ENCODE measurements around the gene LASP1NB.

Gene LASP1NB

DNA sequence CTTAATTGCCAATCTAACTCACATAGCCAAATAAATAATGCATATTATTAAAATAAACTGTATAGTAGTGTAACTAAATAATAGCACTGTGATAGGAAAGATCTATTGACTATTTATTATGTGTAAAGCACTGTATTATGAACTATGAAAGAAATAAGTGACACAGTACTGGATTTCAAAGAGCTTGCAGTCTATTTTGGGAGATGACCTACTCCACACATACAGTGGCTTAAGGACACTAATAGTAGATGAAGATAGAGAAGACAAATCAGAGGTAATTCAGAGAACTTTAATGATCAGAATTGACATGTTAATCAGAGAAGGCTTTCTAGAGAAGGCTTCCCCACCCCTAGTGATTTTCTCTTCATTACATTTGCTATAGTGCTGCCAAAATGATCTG lies 14.6 kb downstream of the LASP1NB start:
- Histone ChIP-seq H3K4me1 (ENCODE audit: control insufficient read depth in 1 of 2, insufficient read depth in 2 of 2, low read depth in 1 of 2, low read length in 1 of 2) (no peaks in the 10 kb centered on the region; a peak in 1 of 4 replicates), H2AFZ (ENCODE audit: low read depth) (no peak overlapping the region), H3K79me2 (ENCODE audit: insufficient read depth) (no peaks in the 10 kb centered on the region), H3K4me3 (ENCODE audit: low read depth in 2 of 2, low read length in 1 of 2) (no peak overlapping the region), H3K36me3 (replicated peaks in 1 of 2; ENCODE audit: control insufficient read depth in 1 of 2, insufficient read depth in 2 of 2, low read length in 1 of 2) (no peaks in the 10 kb centered on the region), H3F3A (replicated peaks; ENCODE audit: insufficient read depth) (peaks cover 13% of the 10 kb centered on the region), H3K4me2 (no peak overlapping the region), H4K20me1 (ENCODE audit: insufficient read depth) (no peaks in the 10 kb centered on the region), H3K27me3 (ENCODE audit: insufficient read depth) (no peaks in the 10 kb centered on the region), H3K9me3 (no peaks in the 10 kb centered on the region), H3K9me2 (no peaks in the 10 kb centered on the region), H3K27ac (ENCODE audit: low read depth in 2 of 2, low read length in 1 of 2) (no peak overlapping the region), H3K9ac (no peak overlapping the region)
- no peak for TF ChIP-seq FOXJ3 (CRISPR knock-in tag; IDR thresholded peaks at IDR 0.05)
- TF ChIP-seq POLR2AphosphoS5 (IDR thresholded peaks at IDR 0.05; ENCODE audit: low read depth, low read length): no peak
- no peak for TF ChIP-seq SIN3A (IDR thresholded peaks at IDR 0.05; ENCODE audit: borderline replicate concordance, low read depth, low read length)
- no peak for TF ChIP-seq FOSL2 (IDR thresholded peaks at IDR 0.05; ENCODE audit: borderline replicate concordance, low read depth)
- TF ChIP-seq ZBTB33 (IDR thresholded peaks at IDR 0.05; ENCODE audit: borderline replicate concordance, low read depth): no peak
- TF ChIP-seq CHD2 (IDR thresholded peaks at IDR 0.05; ENCODE audit: low read length, partially characterized antibody): no peak
- no peak for TF ChIP-seq RAD21 (IDR thresholded peaks at IDR 0.05; ENCODE audit: low read length)
- no peak for TF ChIP-seq NRF1 (IDR thresholded peaks at IDR 0.05; ENCODE audit: low read depth, low read length)
- no peak for TF ChIP-seq TCF12 (IDR thresholded peaks at IDR 0.05)
- no peak for TF ChIP-seq YY1 (IDR thresholded peaks at IDR 0.05; ENCODE audit: low read depth)
- TF ChIP-seq MEF2A (IDR thresholded peaks at IDR 0.05; ENCODE audit: borderline replicate concordance, low read depth): no peak
- TF ChIP-seq EZH2phosphoT487 (IDR thresholded peaks at IDR 0.05; ENCODE audit: borderline replicate concordance, low read depth): no peak
- no peak for TF ChIP-seq TAF1 (IDR thresholded peaks at IDR 0.05; ENCODE audit: borderline replicate concordance, low read depth, low read length)
- TF ChIP-seq, protein P1, sequence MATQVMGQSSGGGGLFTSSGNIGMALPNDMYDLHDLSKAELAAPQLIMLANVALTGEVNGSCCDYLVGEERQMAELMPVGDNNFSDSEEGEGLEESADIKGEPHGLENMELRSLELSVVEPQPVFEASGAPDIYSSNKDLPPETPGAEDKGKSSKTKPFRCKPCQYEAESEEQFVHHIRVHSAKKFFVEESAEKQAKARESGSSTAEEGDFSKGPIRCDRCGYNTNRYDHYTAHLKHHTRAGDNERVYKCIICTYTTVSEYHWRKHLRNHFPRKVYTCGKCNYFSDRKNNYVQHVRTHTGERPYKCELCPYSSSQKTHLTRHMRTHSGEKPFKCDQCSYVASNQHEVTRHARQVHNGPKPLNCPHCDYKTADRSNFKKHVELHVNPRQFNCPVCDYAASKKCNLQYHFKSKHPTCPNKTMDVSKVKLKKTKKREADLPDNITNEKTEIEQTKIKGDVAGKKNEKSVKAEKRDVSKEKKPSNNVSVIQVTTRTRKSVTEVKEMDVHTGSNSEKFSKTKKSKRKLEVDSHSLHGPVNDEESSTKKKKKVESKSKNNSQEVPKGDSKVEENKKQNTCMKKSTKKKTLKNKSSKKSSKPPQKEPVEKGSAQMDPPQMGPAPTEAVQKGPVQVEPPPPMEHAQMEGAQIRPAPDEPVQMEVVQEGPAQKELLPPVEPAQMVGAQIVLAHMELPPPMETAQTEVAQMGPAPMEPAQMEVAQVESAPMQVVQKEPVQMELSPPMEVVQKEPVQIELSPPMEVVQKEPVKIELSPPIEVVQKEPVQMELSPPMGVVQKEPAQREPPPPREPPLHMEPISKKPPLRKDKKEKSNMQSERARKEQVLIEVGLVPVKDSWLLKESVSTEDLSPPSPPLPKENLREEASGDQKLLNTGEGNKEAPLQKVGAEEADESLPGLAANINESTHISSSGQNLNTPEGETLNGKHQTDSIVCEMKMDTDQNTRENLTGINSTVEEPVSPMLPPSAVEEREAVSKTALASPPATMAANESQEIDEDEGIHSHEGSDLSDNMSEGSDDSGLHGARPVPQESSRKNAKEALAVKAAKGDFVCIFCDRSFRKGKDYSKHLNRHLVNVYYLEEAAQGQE (IDR thresholded peaks at IDR 0.05; ENCODE audit: low read depth, low read length): no peak
- POLR2A ChIA-PET: interaction anchor here (1.8 kb wide), 1 partner anchor 86 kb away, joined by 4 read pairs; the partner anchor contains the start of gene RPL23
- DNase-seq: no peak
- CTCF ChIA-PET: interaction anchor here (0.9 to 1.8 kb wide), 3 partner anchors 11 to 43 kb away, joined by 3 to 5 read pairs (median 5); no protein-coding TSS in a partner anchor

All from SK-N-SH (cell line).